ENCODE data around the gene HMGCS2.
"Not testable (repeated sequence)": the region's sequence is repeated elsewhere in the genome, so short reads cannot be mapped to it uniquely, and the experiment has no call there.

The HMGCS2 gene

DNA sequence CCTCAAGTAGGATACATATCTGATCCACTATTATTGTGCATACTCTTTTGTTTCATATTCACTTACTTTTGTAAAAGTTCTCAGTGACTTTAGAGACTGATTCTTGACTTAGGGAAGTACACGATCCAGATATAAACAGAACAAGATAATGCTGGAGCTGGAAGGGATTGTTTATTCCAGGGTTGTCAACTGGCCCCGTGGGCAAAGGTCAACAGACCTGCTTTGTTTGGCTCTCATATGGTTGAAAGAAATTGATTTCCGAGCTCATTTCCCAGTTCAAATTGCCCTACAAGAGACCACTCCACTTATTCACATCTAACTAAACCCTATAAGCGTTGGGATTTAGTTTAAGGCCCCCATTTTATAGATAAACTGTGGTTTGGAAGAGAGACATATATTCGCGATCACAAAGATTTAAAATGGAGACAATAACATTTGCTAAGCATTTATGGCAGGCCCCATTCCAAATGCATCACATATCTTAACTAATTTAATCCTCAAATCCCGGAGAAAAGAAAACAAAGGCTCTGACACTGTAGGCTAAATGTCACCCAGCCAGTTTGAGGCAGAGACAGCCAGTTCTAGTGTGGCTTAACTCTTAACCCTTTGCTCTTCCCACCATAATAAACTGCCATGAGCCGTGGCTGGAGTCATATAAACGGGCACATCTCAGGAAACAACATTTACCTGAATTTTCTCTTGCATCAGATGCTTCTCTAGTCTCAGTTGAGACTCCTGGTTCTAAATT, 21.9 kb upstream of the HMGCS2 start:
- no peak for DNase-seq (ENCODE audit: low read depth)

DNA sequence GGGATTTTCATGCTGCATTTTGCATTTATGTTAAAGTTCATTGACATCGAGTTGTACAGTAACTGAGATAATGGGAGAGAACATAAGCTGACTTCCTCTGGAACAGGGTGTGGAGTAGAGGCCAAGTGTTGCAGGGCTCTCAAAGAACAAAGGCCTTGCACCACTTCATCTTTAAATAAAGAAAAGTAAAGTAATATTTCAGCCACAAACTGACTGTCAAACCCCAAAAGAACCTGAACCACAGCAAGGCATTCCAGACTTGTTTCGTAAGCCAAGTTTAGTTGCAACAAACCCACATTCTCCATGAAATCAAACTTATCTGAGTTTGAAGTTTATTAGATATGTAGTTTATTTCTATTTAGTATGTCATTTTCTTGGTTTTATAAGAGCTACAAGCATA, 19.1 kb upstream of the HMGCS2 start:
- no peak for DNase-seq (ENCODE audit: low read depth)

DNA sequence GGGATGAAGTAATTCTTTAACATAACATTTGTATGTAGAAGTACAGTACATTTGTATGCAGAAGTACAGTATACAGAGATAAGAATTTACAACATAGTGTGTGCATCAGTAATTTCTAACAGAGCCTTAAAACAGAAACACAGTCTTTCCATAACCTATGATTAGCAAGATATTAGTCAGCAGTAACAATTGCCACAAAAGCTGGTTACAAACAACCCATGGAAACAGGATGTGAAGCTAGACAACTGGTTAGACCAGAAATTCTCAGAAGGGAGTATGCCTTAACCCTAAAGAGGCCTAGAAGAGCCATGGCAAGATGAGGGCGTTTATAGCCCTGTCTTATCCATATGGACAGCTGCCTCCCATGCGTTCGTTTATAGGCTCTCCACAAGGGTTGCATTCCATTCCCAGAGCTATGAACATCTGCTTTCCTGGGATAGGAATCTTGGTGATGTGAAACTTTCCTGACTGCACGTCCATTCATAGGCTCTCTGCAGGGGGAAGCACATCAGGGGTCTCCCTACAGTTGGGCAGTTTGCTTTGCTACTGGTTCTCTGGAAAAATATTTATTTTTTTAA, 17.9 kb upstream of the HMGCS2 start:
- not testable (repeated sequence) for DNase-seq (ENCODE audit: low read depth)

DNA sequence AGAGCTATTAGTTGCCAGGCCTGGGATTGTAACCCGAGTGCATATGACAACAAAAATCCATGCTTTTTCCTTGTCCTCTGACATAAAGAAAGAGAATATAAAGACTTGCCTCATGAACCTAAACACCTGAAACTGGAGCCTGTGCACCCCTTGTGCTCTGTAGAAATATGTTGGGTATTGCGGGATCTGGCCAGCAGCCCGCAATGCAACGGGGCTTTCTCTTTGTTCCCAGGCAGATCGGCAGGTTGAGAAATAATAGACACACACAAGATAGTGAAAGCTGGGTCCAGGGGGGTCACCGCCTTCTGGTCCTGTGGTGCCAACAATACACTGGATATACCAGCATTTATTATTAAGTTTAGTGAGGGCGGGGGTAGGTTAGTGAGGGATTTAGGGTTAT, 17.3 kb upstream of the HMGCS2 start:
- DNase-seq (ENCODE audit: low read depth): not testable (repeated sequence)

DNA sequence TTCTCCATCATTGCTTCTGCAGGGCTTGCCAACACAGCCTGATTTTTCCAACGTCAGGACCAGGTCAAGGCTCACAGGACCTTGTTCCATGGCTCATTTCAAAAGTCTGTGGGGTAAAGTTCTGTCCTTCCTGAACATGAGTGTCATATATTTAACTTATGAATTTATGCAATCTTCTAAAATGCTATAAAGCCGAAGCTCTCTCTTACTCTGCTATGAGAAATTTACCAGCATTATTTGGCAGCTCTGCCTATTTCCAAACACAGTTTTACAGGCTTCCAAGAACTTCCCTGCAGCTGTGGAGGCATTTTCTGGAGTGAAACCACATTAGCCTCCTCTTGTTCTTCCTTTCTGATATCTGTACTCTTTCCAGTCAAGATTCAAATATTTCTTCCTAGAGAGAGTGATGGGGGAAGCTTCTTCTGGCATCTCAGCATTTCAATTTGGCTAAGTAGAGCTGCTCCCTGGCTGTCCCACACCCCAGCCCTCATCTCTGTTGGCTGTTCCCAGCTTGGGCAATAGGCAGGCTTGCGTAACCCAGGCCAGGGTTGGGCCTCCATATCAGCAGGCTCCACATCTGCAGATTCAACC, 15.6 kb upstream of the HMGCS2 start:
- DNase-seq (ENCODE audit: low read depth): no peak

DNA sequence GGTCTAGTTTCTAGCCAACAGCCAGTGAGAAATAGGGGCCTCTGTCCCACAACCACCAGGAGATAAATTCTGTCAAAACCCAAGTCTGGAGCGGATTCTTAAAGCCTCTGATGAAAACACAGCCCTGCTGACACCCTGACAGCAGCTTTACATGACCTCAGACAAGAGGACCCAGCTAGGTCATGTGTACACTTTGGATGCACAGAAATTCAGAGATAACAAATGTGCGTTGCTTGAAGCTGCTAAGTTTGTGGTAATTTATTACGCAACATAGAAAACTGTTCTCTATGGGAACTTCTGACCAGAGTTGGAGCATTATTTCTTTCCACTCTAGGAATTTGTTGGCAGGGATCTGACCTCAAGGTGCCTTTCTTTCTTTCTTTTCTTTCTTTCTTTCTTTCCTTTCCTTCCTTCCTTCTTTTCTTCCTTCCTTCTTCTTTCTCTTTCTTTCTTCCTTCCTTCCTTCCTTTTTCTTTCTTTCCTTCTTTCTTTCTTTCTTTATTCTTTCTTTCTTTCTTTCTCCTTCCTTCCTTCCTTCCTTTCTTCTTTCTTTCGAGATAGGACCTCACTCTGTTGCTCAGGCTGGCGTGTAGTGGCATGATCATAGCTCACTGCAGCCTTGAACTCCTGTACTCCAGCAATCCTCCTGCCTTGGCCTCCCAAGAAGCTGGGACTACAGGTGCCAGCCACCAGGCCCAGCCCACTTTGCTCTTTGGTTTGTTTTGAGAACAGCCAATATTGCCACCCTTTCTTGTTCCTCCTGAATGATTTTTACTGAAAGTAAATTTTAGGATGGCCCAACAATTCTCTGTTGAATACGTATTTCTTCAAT, 14.9 kb upstream of the HMGCS2 start:
- no peak for DNase-seq (ENCODE audit: low read depth)

DNA sequence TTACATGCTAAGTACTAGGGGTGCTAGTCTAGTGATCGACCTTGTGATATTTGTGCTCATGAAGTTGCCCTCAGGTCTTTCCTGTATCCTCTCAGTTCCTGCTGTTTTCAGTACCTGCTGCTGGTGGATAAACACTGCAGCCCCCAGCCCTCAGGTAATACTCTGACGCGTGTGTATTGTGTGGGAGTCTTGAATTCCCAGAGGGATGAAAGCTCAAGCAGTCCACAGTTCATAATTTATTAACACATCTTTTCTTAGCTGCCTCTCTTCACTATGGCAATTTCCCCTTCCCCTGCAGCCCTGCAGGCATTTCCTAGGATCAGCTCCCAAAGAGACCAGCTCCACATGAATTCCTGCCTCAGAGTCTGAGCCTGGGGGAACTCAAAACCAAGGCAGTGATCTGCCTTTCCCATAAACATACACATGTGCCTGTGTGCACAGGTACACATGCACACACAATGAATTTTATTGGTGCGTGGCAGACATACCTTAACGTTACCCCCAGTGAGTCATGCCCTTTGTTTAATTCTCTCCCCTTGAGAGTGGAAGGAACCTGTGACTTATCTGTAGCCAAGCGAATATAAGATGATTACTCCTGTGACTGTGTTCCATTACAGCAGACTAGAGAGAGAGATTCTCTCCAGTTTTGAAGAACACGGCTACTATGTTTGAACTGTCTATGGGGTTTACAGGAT, 14.1 kb upstream of the HMGCS2 start:
- no peak for DNase-seq (ENCODE audit: low read depth)

DNA sequence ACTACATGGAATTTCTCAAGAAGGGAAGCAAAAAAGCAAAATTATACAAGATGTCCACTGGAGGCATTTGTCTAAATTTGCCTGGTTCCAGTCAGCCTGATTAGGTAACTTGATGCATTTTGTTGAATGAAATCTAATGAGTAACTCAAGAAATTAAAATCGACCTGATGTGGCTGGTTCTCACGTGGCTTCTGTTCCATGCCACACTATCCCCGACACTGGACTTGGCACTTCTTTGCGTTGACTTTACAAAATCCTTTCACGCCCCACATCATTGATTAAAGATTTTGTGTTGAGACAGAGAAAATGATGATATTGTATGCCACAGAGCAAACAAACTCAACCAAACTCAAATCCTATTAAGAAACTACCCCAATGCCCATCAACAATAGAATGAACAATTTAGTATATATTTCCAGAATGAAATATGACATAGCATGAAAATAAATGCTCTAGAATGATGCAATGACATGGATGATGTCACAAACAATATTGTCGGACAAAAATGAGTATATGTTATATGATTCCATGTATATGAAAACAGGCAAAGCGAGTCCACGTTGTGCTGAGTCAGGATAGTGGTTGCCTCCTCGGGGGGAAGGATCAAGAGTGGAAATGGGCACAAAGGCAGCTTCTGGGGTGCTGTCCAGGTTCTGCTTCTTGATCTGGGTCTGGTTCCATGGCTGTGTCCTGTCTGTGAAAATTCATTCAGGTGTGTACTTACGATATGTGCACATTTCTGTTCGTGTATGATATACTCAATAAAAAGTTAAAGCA, 12.9 kb upstream of the HMGCS2 start:
- DNase-seq (ENCODE audit: low read depth): no peak

DNA sequence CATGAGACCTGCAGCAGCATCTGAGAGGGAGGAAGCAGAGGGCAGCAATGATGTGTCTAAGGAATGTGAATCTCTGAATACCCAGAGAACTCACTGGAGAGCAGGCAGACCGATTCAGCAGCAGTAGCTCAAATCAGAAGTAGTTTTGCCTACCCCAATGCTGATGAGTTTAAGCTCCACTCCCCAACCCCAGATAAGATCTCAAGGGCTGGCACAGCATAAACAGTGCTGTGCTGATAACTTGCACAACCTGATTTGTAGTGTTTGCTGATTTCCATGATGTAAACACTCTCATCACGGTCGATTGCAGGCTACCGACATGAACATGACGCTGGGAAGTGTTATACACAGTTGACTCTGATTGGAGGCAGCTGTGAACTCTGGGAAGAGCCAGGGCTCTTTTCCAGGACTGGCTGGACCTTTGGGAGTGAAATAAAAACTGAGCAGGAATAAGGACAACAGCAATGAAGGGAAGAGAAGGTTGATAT, 11.2 kb upstream of the HMGCS2 start:
- DNase-seq (ENCODE audit: low read depth): no peak

DNA sequence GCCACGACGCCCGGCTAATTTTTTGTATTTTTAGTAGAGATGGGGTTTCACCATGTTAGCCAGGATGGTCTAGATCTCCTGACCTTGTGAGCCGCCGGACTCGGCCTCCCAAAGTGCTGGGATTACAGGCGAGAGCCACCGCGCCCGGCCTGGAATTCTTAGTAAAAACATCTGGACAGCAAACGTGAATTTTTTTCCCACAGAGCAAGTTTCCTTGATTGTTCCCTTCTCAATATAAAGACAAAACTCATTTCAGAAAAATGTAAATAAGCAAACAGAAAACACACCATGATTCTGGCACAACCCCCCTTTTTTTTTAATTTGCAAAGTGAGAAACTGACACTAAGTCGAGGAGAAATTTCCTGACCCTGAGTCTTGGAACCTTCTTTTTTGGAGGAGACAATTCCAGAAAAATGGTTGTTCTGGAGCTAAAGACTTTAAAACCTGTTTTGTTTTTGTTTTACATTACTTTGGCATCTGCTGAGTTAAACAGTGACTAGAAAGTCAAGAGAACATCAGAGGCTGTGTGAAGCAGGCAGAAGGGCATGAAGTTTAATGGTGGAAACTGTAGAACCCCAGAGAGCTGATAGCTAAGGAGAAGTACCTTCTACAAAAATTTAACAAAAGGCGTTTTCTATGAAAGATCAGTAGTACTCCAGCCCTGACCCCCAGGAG, 10.3 kb upstream of the HMGCS2 start:
- no peak for DNase-seq (ENCODE audit: low read depth)

DNA sequence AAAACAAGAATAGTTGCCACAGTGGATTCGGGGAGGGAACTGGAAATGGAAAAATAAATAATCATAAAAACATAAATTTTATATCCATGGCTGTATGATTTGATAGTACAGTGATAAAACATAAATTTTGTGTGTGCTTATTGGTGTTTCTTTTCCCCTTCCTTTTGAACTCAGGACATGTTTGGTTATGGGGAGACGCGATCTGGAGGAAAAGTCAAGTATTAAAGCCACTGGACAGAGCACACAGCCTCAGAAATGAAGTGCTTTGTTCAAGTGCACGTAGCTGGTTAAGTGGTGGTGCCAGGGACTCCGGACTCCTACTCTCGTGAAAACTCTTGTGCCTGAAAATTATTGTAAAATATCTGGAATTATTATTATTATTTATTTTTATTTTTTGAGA, 9.7 kb upstream of the HMGCS2 start:
- DNase-seq (ENCODE audit: low read depth): no peak

DNA sequence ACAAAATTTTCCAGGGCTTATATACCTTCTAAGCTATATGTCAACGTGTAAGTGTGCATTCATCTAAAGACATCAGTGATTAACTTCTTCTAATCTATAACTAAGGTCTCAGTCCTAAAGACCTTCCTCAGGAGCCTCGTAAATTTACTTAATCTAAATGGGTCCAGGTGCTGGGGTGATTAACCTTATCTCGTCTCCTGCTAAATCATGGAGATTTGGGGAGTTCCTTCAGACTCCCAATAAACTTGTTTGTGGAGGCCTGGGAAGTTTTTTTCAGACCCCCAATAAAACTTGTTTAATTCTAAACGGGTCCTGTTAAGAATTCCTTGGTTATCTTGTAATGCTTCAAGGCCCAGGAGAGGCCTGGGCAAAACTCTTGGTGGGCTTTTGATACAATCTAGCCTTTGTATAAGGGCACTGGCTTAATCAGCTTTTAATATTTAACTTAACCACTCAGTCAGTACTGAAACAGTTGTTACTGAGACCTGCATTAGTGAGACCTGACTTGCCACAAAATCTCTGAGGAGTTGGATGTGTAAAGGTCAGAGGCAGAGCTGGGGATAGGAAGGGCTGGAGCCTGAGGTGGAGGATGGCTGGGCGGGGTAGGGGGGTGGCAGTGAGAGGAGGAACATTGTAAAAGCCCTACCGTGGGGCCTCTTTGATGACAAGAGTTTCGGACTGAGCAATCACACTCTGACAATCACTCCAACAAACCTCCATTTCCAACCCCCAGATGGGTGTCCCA, 6.2 kb upstream of the HMGCS2 start:
- DNase-seq (ENCODE audit: low read depth): no peak

DNA sequence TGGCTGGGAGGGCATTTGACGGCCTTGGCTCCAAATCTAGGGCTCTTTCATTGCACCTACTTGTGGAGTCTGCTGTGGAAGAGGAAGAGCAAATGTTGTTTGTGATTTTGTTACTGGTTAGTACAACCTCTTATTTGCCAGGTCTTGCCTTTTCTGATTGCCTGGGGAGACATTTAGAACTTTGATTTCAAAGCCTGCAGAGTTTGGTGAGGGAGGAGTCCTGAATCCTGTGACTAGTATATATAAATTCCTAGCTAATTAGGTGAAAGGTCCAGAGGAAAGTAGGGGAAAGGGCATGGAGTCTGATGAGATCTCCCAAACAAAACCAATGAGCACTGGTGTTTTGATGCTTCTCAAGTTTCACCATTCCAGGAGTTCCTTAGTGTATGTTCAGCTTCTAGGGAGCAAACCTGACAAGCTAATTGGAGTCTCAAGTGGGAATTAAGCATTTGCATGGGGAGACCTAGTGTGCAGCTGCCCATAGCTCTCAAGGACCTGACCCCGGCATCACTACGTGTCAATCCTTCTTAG, 5.1 kb upstream of the HMGCS2 start:
- DNase-seq (ENCODE audit: low read depth): no peak

DNA sequence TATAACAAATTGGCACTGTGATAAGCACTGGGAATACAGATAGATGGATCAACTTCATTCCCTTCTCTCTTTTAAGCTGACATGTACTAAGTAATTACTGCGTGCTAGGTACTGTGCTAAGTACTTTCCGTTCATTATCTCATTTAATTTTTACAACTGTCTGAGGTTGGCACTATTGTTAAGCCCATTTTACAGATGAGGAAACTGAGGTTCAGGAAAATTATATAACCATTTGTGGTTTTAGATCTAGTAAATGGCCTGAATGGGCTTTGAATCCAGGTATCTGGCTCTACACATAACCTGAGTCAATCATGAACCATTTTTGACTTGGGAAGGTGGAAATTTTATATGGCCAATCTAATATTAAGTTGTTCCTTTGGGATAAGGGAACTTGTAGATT, 3.6 kb upstream of the HMGCS2 start:
- DNase-seq (ENCODE audit: low read depth): no peak

DNA sequence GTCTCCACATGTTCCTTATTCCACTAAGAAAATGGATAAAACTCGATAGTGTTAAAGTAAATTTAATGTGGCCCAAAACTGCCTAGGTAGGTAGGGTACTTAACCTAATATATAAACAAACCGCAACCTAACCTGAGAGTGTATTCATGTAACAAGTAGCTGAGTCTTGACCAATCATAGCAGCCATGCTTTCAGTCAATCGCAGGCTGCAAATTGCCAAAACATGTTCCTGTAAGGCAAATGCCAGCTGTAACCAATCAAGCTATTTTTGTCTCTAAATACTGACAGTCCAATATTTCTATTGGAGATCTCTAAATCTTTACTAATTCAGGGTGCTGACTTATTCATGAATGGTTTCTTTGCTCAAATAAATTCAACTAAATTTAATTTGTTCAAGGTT, 3.1 kb upstream of the HMGCS2 start:
- no peak for DNase-seq (ENCODE audit: low read depth)

DNA sequence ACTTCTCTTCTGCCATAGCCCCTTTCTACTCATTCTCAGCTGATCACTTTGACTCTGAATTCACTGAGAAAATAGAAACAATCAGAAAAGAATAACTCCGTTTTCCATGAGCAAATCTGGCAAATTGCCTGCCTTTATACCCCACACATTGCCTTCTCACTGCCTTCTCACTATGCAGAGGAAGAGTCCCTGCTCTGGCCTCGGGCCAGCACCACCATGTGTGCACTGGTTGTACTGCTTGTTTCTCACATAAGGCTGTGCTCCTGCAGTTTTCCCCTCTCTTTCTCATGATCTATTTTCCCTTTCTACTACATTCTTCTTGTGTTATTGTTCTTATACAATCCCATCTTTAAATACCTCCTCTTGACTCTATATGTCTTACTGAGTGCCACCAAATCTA, 2.3 kb upstream of the HMGCS2 start:
- no peak for DNase-seq (ENCODE audit: low read depth)

DNA sequence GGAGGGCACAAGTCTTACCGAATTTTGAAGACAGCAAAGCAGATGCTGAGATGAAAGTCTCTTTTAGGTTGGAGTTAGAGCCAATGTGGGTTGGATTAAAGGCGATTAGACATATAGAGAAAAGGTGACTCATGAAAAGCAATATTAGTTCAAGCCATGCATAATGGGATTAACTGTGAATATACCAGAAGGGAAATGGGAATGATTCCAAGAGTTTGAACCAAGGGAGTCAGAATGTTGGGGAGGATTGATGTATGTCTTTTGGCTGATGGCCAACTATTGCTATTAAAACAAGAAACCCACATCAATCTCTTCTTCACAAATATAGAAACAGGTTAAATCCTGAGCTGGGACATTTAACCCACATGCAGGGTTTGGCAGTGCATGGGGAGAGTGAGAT, 1.2 kb downstream of the HMGCS2 start:
- DNase-seq (ENCODE audit: low read depth): no peak

DNA sequence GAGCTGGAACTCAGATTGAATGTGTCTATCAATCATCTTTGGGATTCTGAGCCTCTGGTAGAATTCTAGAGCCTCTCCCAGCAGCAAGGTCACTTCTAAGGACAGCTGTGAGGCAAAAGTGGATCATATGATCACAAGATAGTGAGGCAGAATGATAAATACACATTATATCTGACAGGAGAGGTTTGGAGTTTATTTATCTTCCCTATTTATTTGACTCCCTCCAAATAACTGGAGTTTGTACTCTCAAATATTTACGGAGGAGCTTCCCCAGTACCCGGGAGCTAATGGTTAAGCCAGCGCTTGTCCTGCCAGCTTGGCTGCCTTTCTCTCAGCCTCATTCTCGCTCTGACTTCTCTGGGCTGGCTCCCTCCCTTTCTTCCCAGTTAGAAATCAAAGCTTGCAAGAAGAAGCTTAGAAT, 2.3 kb downstream of the HMGCS2 start:
- no peak for DNase-seq (ENCODE audit: low read depth)

DNA sequence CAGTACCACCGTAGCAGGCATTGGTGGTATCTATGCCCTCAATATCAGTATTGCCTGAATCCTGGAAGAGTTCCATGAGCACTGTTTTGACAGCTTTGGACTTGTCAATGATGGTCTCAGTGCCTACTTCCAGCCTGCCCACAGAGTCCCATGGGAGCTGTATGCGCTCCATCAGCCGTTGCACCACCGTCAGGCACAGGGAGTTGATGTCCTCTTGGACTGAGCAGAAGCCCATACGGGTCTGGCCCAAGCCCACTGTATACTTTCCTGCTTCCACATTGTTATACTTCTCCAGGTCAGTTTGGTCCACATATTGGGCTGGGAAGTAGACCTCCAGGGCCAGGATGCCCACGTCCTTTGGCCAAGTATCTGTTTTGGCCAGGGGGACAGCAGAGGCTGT, 4.5 kb downstream of the HMGCS2 start:
- no peak for DNase-seq (ENCODE audit: low read depth)

DNA sequence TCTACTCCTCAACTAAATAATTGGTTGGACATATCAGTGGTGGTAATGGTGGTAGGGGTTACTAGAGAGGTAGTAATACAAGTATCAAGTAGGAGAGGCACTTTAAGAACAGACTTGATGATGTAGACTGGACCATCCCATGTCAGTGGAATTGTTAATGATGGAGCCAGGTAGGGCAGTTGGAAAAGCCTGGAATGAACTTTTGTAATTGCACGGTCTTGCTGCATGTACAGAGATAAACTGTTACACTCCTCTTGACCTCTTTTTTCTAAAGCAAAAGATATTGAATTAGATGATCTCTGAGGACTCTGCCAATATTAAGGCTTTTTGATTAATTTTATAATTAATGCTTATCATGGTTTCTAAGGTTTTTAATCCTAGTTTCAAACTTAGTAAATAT, 5.8 kb downstream of the HMGCS2 start:
- DNase-seq (ENCODE audit: low read depth): no peak

All from stimulated activated CD8-positive, alpha-beta memory T cell treated with anti-CD3 and anti-CD28 coated beads, Interleukin-4, amount 100 ng/mL, for 24 hours (primary cell).